ENCODE results near the gene ANGPTL8.

The ANGPTL8 gene

GRCh38 chr19:11204076-11204602 is 35.3 kb upstream of the ANGPTL8 start:
- Histone ChIP-seq H3K4me1 (ENCODE audit: control insufficient read depth, insufficient read depth, low read length) (no peaks in the 10 kb centered on the region), H3K9me3 (ENCODE audit: control insufficient read depth, low read length) (no peaks in the 10 kb centered on the region), H3K4me3 (ENCODE audit: insufficient read depth, low read depth, low read length) (no peak overlapping the region), H3K27me3 (ENCODE audit: control insufficient read depth, insufficient read depth, low read length, poor library complexity, severe bottlenecking) (no peaks in the 10 kb centered on the region), H3K36me3 (ENCODE audit: control insufficient read depth, insufficient read depth, low read length) (no peaks in the 10 kb centered on the region), H3K27ac (ENCODE audit: insufficient read depth, low read depth, low read length, poor library complexity, severe bottlenecking) (no peak overlapping the region)
- 92 to 95% methylated on average over 9 of the region's 9 CpGs for WGBS, 2 experiments

DNA sequence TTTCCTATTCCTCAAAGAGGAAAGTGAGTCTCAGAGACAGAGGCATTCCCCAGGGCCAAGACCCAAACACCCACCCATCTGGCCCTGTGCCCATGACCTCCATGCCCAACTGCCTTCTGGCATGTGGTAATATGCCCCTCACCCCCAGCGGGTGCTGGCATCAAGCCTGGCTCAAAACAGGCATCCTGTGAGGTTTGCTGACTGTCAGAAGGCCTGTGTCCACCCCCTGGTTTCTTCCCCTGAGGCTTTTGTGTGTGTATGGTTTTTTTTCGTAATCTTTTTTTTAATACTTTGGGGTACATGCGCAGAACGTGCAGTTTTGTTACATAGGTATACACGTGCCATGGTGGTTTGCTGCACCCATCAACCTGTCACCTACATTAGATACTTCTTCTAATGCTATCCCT is 34.5 kb upstream of the ANGPTL8 start:
- Histone ChIP-seq H3K27me3 (ENCODE audit: control insufficient read depth, insufficient read depth, low read length, poor library complexity, severe bottlenecking) (no peaks in the 10 kb centered on the region), H3K4me3 (ENCODE audit: insufficient read depth, low read depth, low read length) (no peak overlapping the region), H3K27ac (ENCODE audit: insufficient read depth, low read depth, low read length, poor library complexity, severe bottlenecking) (no peak overlapping the region), H3K36me3 (ENCODE audit: control insufficient read depth, insufficient read depth, low read length) (no peaks in the 10 kb centered on the region), H3K4me1 (ENCODE audit: control insufficient read depth, insufficient read depth, low read length) (no peaks in the 10 kb centered on the region), H3K9me3 (ENCODE audit: control insufficient read depth, low read length) (no peaks in the 10 kb centered on the region)
- WGBS, 2 experiments: 92% methylated on average over 5 of the region's 5 CpGs

DNA sequence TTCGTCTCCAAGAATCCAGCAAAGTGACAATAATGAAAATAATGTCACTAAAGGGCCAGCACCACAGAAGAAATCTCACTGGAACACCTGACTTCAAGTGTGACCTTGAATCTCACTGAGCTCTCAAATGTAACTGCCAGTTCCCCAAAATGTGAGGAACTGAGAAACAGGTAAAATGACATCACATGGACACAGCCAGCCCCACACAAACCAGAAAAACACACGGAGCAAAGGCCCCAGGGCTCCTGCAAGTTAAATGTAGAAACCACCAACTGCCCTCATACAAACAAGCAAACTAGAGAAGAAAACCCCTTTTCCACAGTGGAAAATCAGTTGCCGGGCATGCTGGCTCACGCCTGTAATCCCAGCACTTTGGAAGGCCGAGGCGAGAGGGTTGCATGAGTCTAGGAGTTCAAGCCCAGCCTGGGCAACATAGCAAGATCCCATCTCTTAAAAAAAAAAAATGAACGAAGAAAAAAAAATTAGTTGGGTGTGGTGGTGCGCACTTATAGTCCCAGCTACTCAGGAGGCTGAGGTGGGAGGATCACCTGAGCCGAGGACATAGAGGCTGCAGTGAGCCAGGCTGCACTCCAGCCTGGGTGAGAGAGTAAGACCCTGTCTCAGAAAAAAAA is 33.4 kb upstream of the ANGPTL8 start:
- no peaks in the 10 kb centered on the region for H3K4me1 ChIP-seq (ENCODE audit: control insufficient read depth, insufficient read depth, low read length)
- WGBS, 2 experiments: 92 to 94% methylated on average over 9 of the region's 9 CpGs
- no peak overlapping the region for H3K4me3 ChIP-seq (ENCODE audit: insufficient read depth, low read depth, low read length)
- H3K27me3 ChIP-seq (ENCODE audit: control insufficient read depth, insufficient read depth, low read length, poor library complexity, severe bottlenecking): no peaks in the 10 kb centered on the region
- H3K27ac ChIP-seq (ENCODE audit: insufficient read depth, low read depth, low read length, poor library complexity, severe bottlenecking): no peak overlapping the region
- H3K9me3 ChIP-seq (ENCODE audit: control insufficient read depth, low read length): no peaks in the 10 kb centered on the region
- no peaks in the 10 kb centered on the region for H3K36me3 ChIP-seq (ENCODE audit: control insufficient read depth, insufficient read depth, low read length)

- Histone ChIP-seq H3K36me3 (ENCODE audit: control insufficient read depth, insufficient read depth, low read length) (no peaks in the 10 kb centered on the region), H3K4me3 (ENCODE audit: insufficient read depth, low read depth, low read length) (no peak overlapping the region), H3K27ac (ENCODE audit: insufficient read depth, low read depth, low read length, poor library complexity, severe bottlenecking) (no peak overlapping the region), H3K4me1 (ENCODE audit: control insufficient read depth, insufficient read depth, low read length) (no peaks in the 10 kb centered on the region), H3K9me3 (ENCODE audit: control insufficient read depth, low read length) (no peaks in the 10 kb centered on the region), H3K27me3 (ENCODE audit: control insufficient read depth, insufficient read depth, low read length, poor library complexity, severe bottlenecking) (no peaks in the 10 kb centered on the region)
- 94 to 96% methylated on average over 38 of the region's 38 CpGs for WGBS, 2 experiments
Observed at GRCh38 chr19:11208561-11209471, 30.6 kb upstream of the ANGPTL8 start.

GRCh38 chr19:11209839-11210655 is 29.4 kb upstream of the ANGPTL8 start:
- Histone ChIP-seq H3K4me3 (ENCODE audit: insufficient read depth, low read depth, low read length) (no peak overlapping the region), H3K9me3 (ENCODE audit: control insufficient read depth, low read length) (no peaks in the 10 kb centered on the region), H3K36me3 (ENCODE audit: control insufficient read depth, insufficient read depth, low read length) (no peaks in the 10 kb centered on the region), H3K27ac (ENCODE audit: insufficient read depth, low read depth, low read length, poor library complexity, severe bottlenecking) (no peak overlapping the region), H3K27me3 (ENCODE audit: control insufficient read depth, insufficient read depth, low read length, poor library complexity, severe bottlenecking) (no peaks in the 10 kb centered on the region), H3K4me1 (ENCODE audit: control insufficient read depth, insufficient read depth, low read length) (no peaks in the 10 kb centered on the region)
- 86 to 88% methylated on average over 2 of the region's 2 CpGs for WGBS, 2 experiments

DNA sequence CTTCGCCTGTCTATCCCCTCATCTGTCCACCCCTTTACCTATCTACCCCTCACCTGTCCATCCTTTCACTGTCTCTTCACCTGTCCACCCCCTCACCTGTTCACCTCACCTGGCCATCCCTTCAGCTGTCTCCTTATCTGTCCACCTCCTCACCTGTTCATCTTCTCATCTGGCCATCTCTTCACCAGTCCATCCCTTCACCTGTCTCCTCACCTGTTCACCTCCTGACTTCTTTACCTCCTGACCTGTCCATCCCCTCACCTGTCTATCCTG is 28.8 kb upstream of the ANGPTL8 start:
- H3K4me1 ChIP-seq (ENCODE audit: control insufficient read depth, insufficient read depth, low read length): no peaks in the 10 kb centered on the region
- WGBS, 2 experiments: 87 to 98% methylated on average over 1 of the region's 1 CpG

GRCh38 chr19:11214387-11214786 is 25.0 kb upstream of the ANGPTL8 start:
- no peaks in the 10 kb centered on the region for H3K27me3 ChIP-seq (ENCODE audit: control insufficient read depth, insufficient read depth, low read length, poor library complexity, severe bottlenecking)
- H3K36me3 ChIP-seq (ENCODE audit: control insufficient read depth, insufficient read depth, low read length): no peaks in the 10 kb centered on the region
- H3K4me1 ChIP-seq (ENCODE audit: control insufficient read depth, insufficient read depth, low read length): no peaks in the 10 kb centered on the region
- H3K27ac ChIP-seq (ENCODE audit: insufficient read depth, low read depth, low read length, poor library complexity, severe bottlenecking): no peak overlapping the region
- H3K9me3 ChIP-seq (ENCODE audit: control insufficient read depth, low read length): no peaks in the 10 kb centered on the region
- H3K4me3 ChIP-seq (ENCODE audit: insufficient read depth, low read depth, low read length): no peak overlapping the region
- WGBS, 2 experiments: 93 to 96% methylated on average over 6 of the region's 6 CpGs

More for the DNA sequence above, 28.8 kb upstream of the ANGPTL8 start:
- H3K27ac ChIP-seq (ENCODE audit: insufficient read depth, low read depth, low read length, poor library complexity, severe bottlenecking): no peak overlapping the region
- H3K27me3 ChIP-seq (ENCODE audit: control insufficient read depth, insufficient read depth, low read length, poor library complexity, severe bottlenecking): no peaks in the 10 kb centered on the region
- H3K36me3 ChIP-seq (ENCODE audit: control insufficient read depth, insufficient read depth, low read length): no peaks in the 10 kb centered on the region
- H3K9me3 ChIP-seq (ENCODE audit: control insufficient read depth, low read length): no peaks in the 10 kb centered on the region
- H3K4me3 ChIP-seq (ENCODE audit: insufficient read depth, low read depth, low read length): no peak overlapping the region

GRCh38 chr19:11221082-11221598 is 18.3 kb upstream of the ANGPTL8 start:
- Histone ChIP-seq H3K36me3 (ENCODE audit: control insufficient read depth, insufficient read depth, low read length) (peaks cover 16% of the 10 kb centered on the region), H3K9me3 (ENCODE audit: control insufficient read depth, low read length) (no peaks in the 10 kb centered on the region), H3K27me3 (ENCODE audit: control insufficient read depth, insufficient read depth, low read length, poor library complexity, severe bottlenecking) (no peaks in the 10 kb centered on the region), H3K4me1 (ENCODE audit: control insufficient read depth, insufficient read depth, low read length) (no peaks in the 10 kb centered on the region), H3K4me3 (ENCODE audit: insufficient read depth, low read depth, low read length) (no peak overlapping the region), H3K27ac (ENCODE audit: insufficient read depth, low read depth, low read length, poor library complexity, severe bottlenecking) (no peak overlapping the region)
- WGBS, 2 experiments: 90 to 93% methylated on average over 3 of the region's 3 CpGs

- no peaks in the 10 kb centered on the region for H3K27me3 ChIP-seq (ENCODE audit: control insufficient read depth, insufficient read depth, low read length, poor library complexity, severe bottlenecking)
- 94% methylated on average over 2 of the region's 3 CpGs for WGBS, 2 experiments
- H3K9me3 ChIP-seq (ENCODE audit: control insufficient read depth, low read length): no peaks in the 10 kb centered on the region
- H3K4me3 ChIP-seq (ENCODE audit: insufficient read depth, low read depth, low read length): no peak overlapping the region
- peaks cover 16% of the 10 kb centered on the region for H3K36me3 ChIP-seq (ENCODE audit: control insufficient read depth, insufficient read depth, low read length)
- no peak overlapping the region for H3K27ac ChIP-seq (ENCODE audit: insufficient read depth, low read depth, low read length, poor library complexity, severe bottlenecking)
- no peaks in the 10 kb centered on the region for H3K4me1 ChIP-seq (ENCODE audit: control insufficient read depth, insufficient read depth, low read length)
Observed at GRCh38 chr19:11223200-11223599, 16.2 kb upstream of the ANGPTL8 start.

GRCh38 chr19:11224429-11224828 is 15.0 kb upstream of the ANGPTL8 start:
- Histone ChIP-seq H3K4me3 (ENCODE audit: insufficient read depth, low read depth, low read length) (no peak overlapping the region), H3K36me3 (ENCODE audit: control insufficient read depth, insufficient read depth, low read length) (peaks cover 16% of the 10 kb centered on the region), H3K9me3 (ENCODE audit: control insufficient read depth, low read length) (no peaks in the 10 kb centered on the region), H3K27me3 (ENCODE audit: control insufficient read depth, insufficient read depth, low read length, poor library complexity, severe bottlenecking) (no peaks in the 10 kb centered on the region), H3K27ac (ENCODE audit: insufficient read depth, low read depth, low read length, poor library complexity, severe bottlenecking) (no peak overlapping the region), H3K4me1 (ENCODE audit: control insufficient read depth, insufficient read depth, low read length) (no peaks in the 10 kb centered on the region)
- 92 to 97% methylated on average over 7 of the region's 7 CpGs for WGBS, 2 experiments

All from ectodermal cell (in vitro differentiated cells).